Upper lobe of left lung (tissue), 6 donors: ENCODE measurements around the gene CALB2. TPM values are rescaled to one million over a fixed set of nuclear protein-coding genes. Genes with fewer than 3 reads are reported as not detected.

Source experiments
- ATAC-seq, 2 donors: fragments of 200-7000 bp; cut with Tn5 transposase; one replicate each; pipeline ENCODE4 v1.9.1; 2022; ENCODE audit warnings: mild to moderate bottlenecking in 2 of 2, moderate library complexity in 2 of 2; ENCODE audit not compliant: low FRiP score in 2 of 2
- DNase-seq, 2 donors: peaks; one replicate each; pipeline ENCODE4 v3.0.0-alpha.2; 2019 to 2020
- H3K27ac ChIP-seq, 4 donors: fragments of 200-600 bp; sonication (generic); one replicate each; pipeline ENCODE4 v1.5.1; 2016 to 2019
- H3K27me3 ChIP-seq, 4 donors: fragments of 200-600 bp; sonication (generic); one replicate each; pipeline ENCODE4 v1.5.1; 2017 to 2019
- H3K36me3 ChIP-seq, 4 donors: fragments of 200-600 bp; sonication (generic); one replicate each; pipeline ENCODE4 v1.5.1; 2016 to 2019
- H3K4me1 ChIP-seq, 4 donors: fragments of 200-600 bp; sonication (generic); one replicate each; pipeline ENCODE4 v1.5.1; 2018 to 2019
- H3K4me3 ChIP-seq, 4 donors: fragments of 200-600 bp; sonication (generic); one replicate each; pipeline ENCODE4 v1.5.1; 2017 to 2019; ENCODE audit warnings: mild to moderate bottlenecking in 2 of 4, moderate library complexity in 1 of 4
- H3K9me3 ChIP-seq, 4 donors: fragments of 200-600 bp; sonication (generic); one replicate each; pipeline ENCODE4 v1.5.1; 2018 to 2019
- EP300 ChIP-seq, 4 donors: sonication (generic); formaldehyde crosslinking; IDR thresholded peaks; one replicate each; pipeline ENCODE4 v1.5.1; 2017; ENCODE audit warnings: antibody characterized with exemption in 4 of 4, control low read depth in 2 of 4
- POLR2A ChIP-seq, 4 donors: fragments of 450-650 bp; IDR thresholded peaks; one replicate each; pipeline ENCODE4 v1.5.1; 2016 to 2017; ENCODE audit warnings: antibody characterized with exemption in 4 of 4, mild to moderate bottlenecking in 2 of 4
- POLR2AphosphoS5 ChIP-seq, 2 donors: sonication (generic); formaldehyde crosslinking; IDR thresholded peaks; one replicate each; pipeline ENCODE4 v1.5.1; 2017; ENCODE audit warnings: antibody characterized with exemption in 2 of 2
- WGBS, 2 donors: methylation state at CpG; one replicate each; pipeline ENCODE4 v1.1.5; 2017 to 2018; 5-methylcytosine and 5-hydroxymethylcytosine counted together
- total RNA-seq, 6 donors: library from RNA; depleted of rRNA in 4 of 6; stranded (reverse); fragments of >200 nt in 4 of 6; gene quantifications; one replicate each; pipeline versions ENCODE4 v1.1.0 to v1.2.1, GENCODE V29; 2016 to 2021
- TF ChIP-seq, protein P1 (sequence below), 6 experiments: fragments of 450-650 bp in 4 of 6; fragments of 200-600 bp in 2 of 6; sonication (generic) in 2 of 6; IDR thresholded peaks; one replicate each; pipeline ENCODE4 v1.5.1; 2016 to 2019; ENCODE audit warnings: antibody characterized with exemption in 6 of 6
- donor health status: DM: no; HTN: no; CAD: no; lungs with moderate emphysema.
- donor health status: DM: no; HTN: yes; CAD: no; lungs with severe emphysema.

Gene CALB2
- total RNA-seq, 6 donors from 2014 or later = 1.0 to 3.3 (median 2.3) TPM; not detected in 2

GRCh38 chr16:71371237-71371636 lies 12.7 kb downstream of the CALB2 start:
- ATAC-seq = no peak
- Histone ChIP-seq H3K4me1 (no peaks in the 10 kb centered on the region), H3K36me3 (no peaks in the 10 kb centered on the region), H3K4me3 (no peak overlapping the region), H3K9me3 (no peaks in the 10 kb centered on the region), H3K27me3 (no peaks in the 10 kb centered on the region), H3K27ac (no peak overlapping the region)
- TF ChIP-seq EP300 (IDR thresholded peaks at IDR 0.05) (no peak), POLR2AphosphoS5 (IDR thresholded peaks at IDR 0.05) (no peak), POLR2A (IDR thresholded peaks at IDR 0.05) (no peak)
- TF ChIP-seq, protein P1, sequence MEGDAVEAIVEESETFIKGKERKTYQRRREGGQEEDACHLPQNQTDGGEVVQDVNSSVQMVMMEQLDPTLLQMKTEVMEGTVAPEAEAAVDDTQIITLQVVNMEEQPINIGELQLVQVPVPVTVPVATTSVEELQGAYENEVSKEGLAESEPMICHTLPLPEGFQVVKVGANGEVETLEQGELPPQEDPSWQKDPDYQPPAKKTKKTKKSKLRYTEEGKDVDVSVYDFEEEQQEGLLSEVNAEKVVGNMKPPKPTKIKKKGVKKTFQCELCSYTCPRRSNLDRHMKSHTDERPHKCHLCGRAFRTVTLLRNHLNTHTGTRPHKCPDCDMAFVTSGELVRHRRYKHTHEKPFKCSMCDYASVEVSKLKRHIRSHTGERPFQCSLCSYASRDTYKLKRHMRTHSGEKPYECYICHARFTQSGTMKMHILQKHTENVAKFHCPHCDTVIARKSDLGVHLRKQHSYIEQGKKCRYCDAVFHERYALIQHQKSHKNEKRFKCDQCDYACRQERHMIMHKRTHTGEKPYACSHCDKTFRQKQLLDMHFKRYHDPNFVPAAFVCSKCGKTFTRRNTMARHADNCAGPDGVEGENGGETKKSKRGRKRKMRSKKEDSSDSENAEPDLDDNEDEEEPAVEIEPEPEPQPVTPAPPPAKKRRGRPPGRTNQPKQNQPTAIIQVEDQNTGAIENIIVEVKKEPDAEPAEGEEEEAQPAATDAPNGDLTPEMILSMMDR (IDR thresholded peaks at IDR 0.05) = no peak
- WGBS, 2 donors = 64 to 68% methylated on average over 2 of the region's 2 CpGs
- no peak for DNase-seq

GRCh38 chr16:71373073-71373472 lies 14.6 kb downstream of the CALB2 start:
- TF ChIP-seq, protein P1 (IDR thresholded peaks at IDR 0.05) = no peak
- no peak for TF ChIP-seq EP300 (IDR thresholded peaks at IDR 0.05)
- no peak for TF ChIP-seq POLR2AphosphoS5 (IDR thresholded peaks at IDR 0.05)
- TF ChIP-seq POLR2A (IDR thresholded peaks at IDR 0.05) = no peak
- no peaks in the 10 kb centered on the region for H3K27me3 ChIP-seq
- no peaks in the 10 kb centered on the region for H3K36me3 ChIP-seq
- ATAC-seq (no peak), DNase-seq (no peak)
- H3K4me3 ChIP-seq = no peak overlapping the region
- WGBS, 2 donors = 69 to 72% methylated on average over 5 to 8 of the region's 8 CpGs
- H3K4me1 ChIP-seq = no peaks in the 10 kb centered on the region
- no peaks in the 10 kb centered on the region for H3K9me3 ChIP-seq
- no peak overlapping the region for H3K27ac ChIP-seq

DNA sequence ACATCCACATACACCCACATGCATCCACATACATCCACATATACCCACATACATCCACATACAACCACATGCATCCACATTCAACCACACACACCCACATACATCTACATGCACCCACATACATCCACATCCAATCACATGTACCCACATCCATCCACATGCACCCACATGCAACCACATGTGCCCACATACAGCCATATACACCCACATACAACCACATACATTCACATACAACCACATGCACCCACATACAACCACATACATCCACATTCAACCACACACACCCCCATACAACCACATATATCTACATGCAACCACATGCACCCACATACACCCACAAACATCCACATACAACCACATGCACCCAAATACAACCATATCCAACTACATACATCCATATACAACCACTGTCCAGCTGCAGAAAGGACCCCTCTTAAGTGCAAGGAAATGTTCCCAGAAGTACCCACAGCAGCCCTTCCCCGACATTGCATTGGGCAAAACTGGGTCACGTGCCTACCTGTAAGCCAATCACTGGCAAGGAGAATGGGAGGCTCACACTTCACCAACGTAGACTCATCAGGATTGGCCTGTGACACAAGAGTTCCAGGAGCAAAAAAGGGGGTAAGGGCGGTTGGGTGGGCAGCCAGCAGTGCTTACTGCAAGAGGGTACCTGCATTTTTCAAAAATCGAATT lies 18.1 kb downstream of the CALB2 start:
- no peak for ATAC-seq

DNA sequence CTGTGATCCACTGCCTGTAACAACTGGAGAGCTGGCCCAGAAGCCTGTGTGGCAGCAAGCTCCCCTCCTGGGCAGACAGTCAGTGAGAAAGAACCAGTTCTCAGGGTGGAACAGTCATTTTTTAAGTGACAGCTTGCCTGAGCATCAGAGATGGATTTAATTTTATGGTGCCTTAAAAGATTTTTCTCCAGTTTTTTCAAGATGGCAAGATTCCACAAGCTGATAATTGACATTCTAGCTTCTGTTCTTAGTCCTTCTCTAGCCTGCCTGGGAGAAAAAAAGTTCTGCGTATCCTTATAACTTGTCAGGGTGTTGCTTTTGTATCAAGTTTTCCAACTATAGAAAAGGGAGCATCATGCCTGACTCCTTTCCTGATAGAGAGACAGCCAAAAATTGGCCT lies 21.2 kb downstream of the CALB2 start:
- no peak for DNase-seq
- Histone ChIP-seq H3K9me3 (no peaks in the 10 kb centered on the region), H3K27ac (no peak overlapping the region), H3K4me1 (no peaks in the 10 kb centered on the region), H3K27me3 (no peaks in the 10 kb centered on the region), H3K36me3 (no peaks in the 10 kb centered on the region), H3K4me3 (no peak overlapping the region)
- TF ChIP-seq POLR2AphosphoS5 (IDR thresholded peaks at IDR 0.05) = no peak
- TF ChIP-seq, protein P1 (IDR thresholded peaks at IDR 0.05) = no peak
- no peak for TF ChIP-seq EP300 (IDR thresholded peaks at IDR 0.05)
- no peak for TF ChIP-seq POLR2A (IDR thresholded peaks at IDR 0.05)
- no peak for ATAC-seq
- 85 to 96% methylated on average over 1 of the region's 1 CpG for WGBS, 2 donors

More for the DNA sequence above, 18.1 kb downstream of the CALB2 start:
- WGBS, 2 donors = 78 to 90% methylated on average over 5 of the region's 5 CpGs
- Histone ChIP-seq H3K27me3 (no peaks in the 10 kb centered on the region), H3K36me3 (no peaks in the 10 kb centered on the region), H3K9me3 (no peaks in the 10 kb centered on the region), H3K4me3 (no peak overlapping the region), H3K27ac (no peak overlapping the region), H3K4me1 (no peaks in the 10 kb centered on the region)
- DNase-seq = no peak
- TF ChIP-seq EP300 (IDR thresholded peaks at IDR 0.05) = no peak
- TF ChIP-seq, protein P1 (IDR thresholded peaks at IDR 0.05) = no peak
- no peak for TF ChIP-seq POLR2A (IDR thresholded peaks at IDR 0.05)
- no peak for TF ChIP-seq POLR2AphosphoS5 (IDR thresholded peaks at IDR 0.05)

- DNase-seq (no peak), ATAC-seq (no peak)
- no peak overlapping the region for H3K4me3 ChIP-seq
- H3K9me3 ChIP-seq = no peaks in the 10 kb centered on the region
- WGBS, 2 donors = 59 to 70% methylated on average over 6 of the region's 6 CpGs
- H3K36me3 ChIP-seq = no peaks in the 10 kb centered on the region
- H3K4me1 ChIP-seq = no peaks in the 10 kb centered on the region
- no peak overlapping the region for H3K27ac ChIP-seq
- H3K27me3 ChIP-seq = no peaks in the 10 kb centered on the region
- TF ChIP-seq, protein P1 (IDR thresholded peaks at IDR 0.05) = no peak
- TF ChIP-seq POLR2A (IDR thresholded peaks at IDR 0.05) (no peak), EP300 (IDR thresholded peaks at IDR 0.05) (no peak), POLR2AphosphoS5 (IDR thresholded peaks at IDR 0.05) (no peak)
These were observed 22.3 kb downstream of the CALB2 start for GRCh38 chr16:71380831-71381230.
